Skeletal muscle tissue (tissue), 4 donors: ENCODE data around the gene CNEP1R1. TPM values are rescaled to one million over a fixed set of nuclear protein-coding genes. Genes with fewer than 3 reads are reported as not detected.

ENCODE experiments used
- H3K27ac ChIP-seq: one replicate; pipeline ENCODE4 v1.7.0; 2013; ENCODE audit warnings: mild to moderate bottlenecking, low read depth, low read length, inconsistent platforms
- H3K27me3 ChIP-seq, 3 donors: one replicate each; pipeline ENCODE4 v1.7.0; 2013; ENCODE audit warnings: low read length in 3 of 3; ENCODE audit not compliant: control insufficient read depth in 3 of 3, insufficient read depth in 3 of 3
- H3K36me3 ChIP-seq, 3 donors: one replicate each; pipeline ENCODE4 v1.7.0; 2013; ENCODE audit warnings: low read length in 3 of 3; ENCODE audit not compliant: control insufficient read depth in 3 of 3, insufficient read depth in 3 of 3
- H3K4me1 ChIP-seq, 3 donors: one replicate each; pipeline ENCODE4 v1.7.0; 2013; ENCODE audit warnings: low read length in 3 of 3, mild to moderate bottlenecking in 3 of 3; ENCODE audit not compliant: control insufficient read depth in 3 of 3, insufficient read depth in 3 of 3
- H3K4me3 ChIP-seq, 3 donors: one replicate each; pipeline ENCODE4 v1.7.0; 2013; ENCODE audit warnings: low read length in 3 of 3
- H3K9ac ChIP-seq, 3 donors: one replicate each; pipeline ENCODE4 v1.7.0; 2013; ENCODE audit warnings: low read length in 3 of 3, mild to moderate bottlenecking in 3 of 3, moderate library complexity in 2 of 3, low read depth in 1 of 3
- H3K9me3 ChIP-seq, 3 donors: one replicate each; pipeline ENCODE4 v1.7.0; 2013; ENCODE audit warnings: low read length in 3 of 3; ENCODE audit not compliant: control insufficient read depth in 3 of 3
- total RNA-seq: library from RNA; depleted of rRNA; stranded (reverse); fragments of >200 nt; gene quantifications from one replicate; pipeline ENCODE4 v1.2.3, GENCODE V29; 2014
- donor health status: Osteomylitis.

The CNEP1R1 gene
- 34.4 TPM for total RNA-seq

- H3K36me3 ChIP-seq = peaks cover 0 to 6% (median under 1%) of the 10 kb centered on the region in 3 donors
- peak within 1 kb of the TSS; percentile 71 for H3K27ac ChIP-seq
- peak within 1 kb of the TSS; percentile 84 to 91 (median 87) for H3K9ac ChIP-seq
- H3K4me1 ChIP-seq = peaks cover 0 to 19% (median 14%) of the 10 kb centered on the region in 3 donors
- no peaks in the 10 kb centered on the region for H3K9me3 ChIP-seq
- H3K27me3 ChIP-seq = no peaks in the 10 kb centered on the region
- peak within 1 kb of the TSS; percentile 82 to 95 (median 92) for H3K4me3 ChIP-seq
Measured at GRCh38 chr16:50024684-50025536, at the start of gene CNEP1R1. TSS of gene CNEP1R1 (plus strand) at chr16:50025225. CDS start at chr16:50025316, 91 bp downstream.

GRCh38 chr16:49977427-49977826 is 47.6 kb upstream of the CNEP1R1 start:
- Histone ChIP-seq H3K4me1 (no peaks in the 10 kb centered on the region), H3K9ac (no peak overlapping the region), H3K27ac (no peak overlapping the region), H3K4me3 (no peak overlapping the region), H3K27me3 (peaks cover 0 to 4% (median 0%) of the 10 kb centered on the region in 3 donors), H3K9me3 (peaks cover 0 to 2% (median 0%) of the 10 kb centered on the region in 3 donors), H3K36me3 (no peaks in the 10 kb centered on the region)

GRCh38 chr16:49978569-49979326 is 46.3 kb upstream of the CNEP1R1 start:
- Histone ChIP-seq H3K4me3 (no peak overlapping the region), H3K9me3 (peaks cover 0 to 2% (median 0%) of the 10 kb centered on the region in 3 donors), H3K27me3 (no peaks in the 10 kb centered on the region), H3K9ac (no peak overlapping the region), H3K27ac (no peak overlapping the region), H3K4me1 (no peaks in the 10 kb centered on the region), H3K36me3 (no peaks in the 10 kb centered on the region)

- Histone ChIP-seq H3K4me1 (no peaks in the 10 kb centered on the region), H3K27ac (no peak overlapping the region)
Measured at GRCh38 chr16:49980166-49980565, 44.9 kb upstream of the CNEP1R1 start.

DNA sequence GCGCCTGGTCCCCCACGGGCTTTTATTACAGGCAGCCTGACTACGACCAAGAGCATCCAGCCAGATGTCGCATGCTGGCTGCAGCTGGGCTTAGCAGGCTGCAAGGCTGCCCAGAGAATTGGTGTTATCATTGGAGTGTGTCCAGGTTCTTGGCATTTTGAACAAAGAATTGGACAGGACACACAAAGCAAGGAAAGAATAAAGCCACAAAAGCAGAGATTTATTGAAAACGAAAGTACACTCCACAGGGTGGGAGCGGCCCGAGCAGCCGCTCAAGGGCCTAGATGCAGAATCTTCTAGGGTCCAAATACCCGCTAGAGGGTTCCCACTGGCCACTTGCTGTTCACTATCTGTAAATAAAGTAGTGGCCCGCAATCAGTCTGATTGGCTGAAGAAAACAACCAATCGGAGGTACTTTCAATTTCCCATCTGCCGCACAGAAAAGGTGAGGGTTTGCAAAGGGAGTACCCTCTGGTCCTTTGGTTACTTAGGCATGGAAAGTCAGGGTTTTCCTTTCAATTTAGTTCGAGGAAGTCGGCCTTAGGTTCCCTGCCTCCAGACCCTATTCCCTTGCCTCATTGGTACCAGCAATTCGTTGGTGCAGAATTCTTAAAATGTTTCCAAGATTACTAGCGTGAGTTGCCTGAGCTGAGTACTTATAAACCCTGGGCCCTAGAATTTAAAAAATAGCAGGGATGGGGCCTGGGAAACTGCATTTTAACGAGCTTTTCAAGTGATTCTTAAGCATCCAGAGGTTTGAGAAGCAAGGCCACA is 38.5 kb upstream of the CNEP1R1 start:
- H3K27me3 ChIP-seq = no peaks in the 10 kb centered on the region
- H3K9ac ChIP-seq = no peak overlapping the region
- H3K4me1 ChIP-seq = no peaks in the 10 kb centered on the region
- no peaks in the 10 kb centered on the region for H3K36me3 ChIP-seq
- no peak overlapping the region for H3K4me3 ChIP-seq
- H3K27ac ChIP-seq = no peak overlapping the region
- H3K9me3 ChIP-seq = no peaks in the 10 kb centered on the region

More at GRCh38 chr16:49980166-49980565, 44.9 kb upstream of the CNEP1R1 start:
- Histone ChIP-seq H3K9me3 (peaks cover 0 to 2% (median 0%) of the 10 kb centered on the region in 3 donors), H3K27me3 (no peaks in the 10 kb centered on the region), H3K4me3 (no peak overlapping the region), H3K9ac (no peak overlapping the region), H3K36me3 (no peaks in the 10 kb centered on the region)

DNA sequence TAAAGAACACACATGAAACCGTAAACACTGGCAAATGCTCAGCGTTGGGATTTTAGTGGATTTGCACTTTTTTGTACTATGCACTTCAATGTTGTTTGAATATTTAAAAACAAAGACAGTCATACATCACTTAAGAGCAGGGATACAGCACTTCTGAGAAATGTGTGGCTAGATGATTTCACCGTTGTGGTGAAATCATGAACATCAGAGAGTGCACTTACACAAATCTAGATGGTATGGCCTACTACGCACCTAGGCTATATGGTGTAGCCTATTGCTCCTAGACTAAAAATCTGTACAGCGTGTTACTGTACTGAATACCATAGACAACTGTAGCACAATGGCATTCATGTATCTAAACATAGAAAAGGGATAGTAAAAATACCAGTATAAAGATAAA is 37.6 kb upstream of the CNEP1R1 start:
- Histone ChIP-seq H3K27ac (no peak overlapping the region), H3K9ac (no peak overlapping the region), H3K9me3 (no peaks in the 10 kb centered on the region), H3K4me3 (no peak overlapping the region), H3K4me1 (no peaks in the 10 kb centered on the region), H3K36me3 (no peaks in the 10 kb centered on the region), H3K27me3 (no peaks in the 10 kb centered on the region)

GRCh38 chr16:49992825-49993224 is 32.2 kb upstream of the CNEP1R1 start:
- Histone ChIP-seq H3K4me1 (no peaks in the 10 kb centered on the region), H3K9me3 (no peaks in the 10 kb centered on the region), H3K4me3 (no peak overlapping the region), H3K36me3 (no peaks in the 10 kb centered on the region), H3K27me3 (no peaks in the 10 kb centered on the region), H3K9ac (no peak overlapping the region), H3K27ac (no peak overlapping the region)

GRCh38 chr16:49993579-49993978 is 31.4 kb upstream of the CNEP1R1 start:
- Histone ChIP-seq H3K9me3 (no peaks in the 10 kb centered on the region), H3K27ac (no peak overlapping the region), H3K4me3 (no peak overlapping the region), H3K36me3 (no peaks in the 10 kb centered on the region), H3K4me1 (no peaks in the 10 kb centered on the region), H3K9ac (no peak overlapping the region), H3K27me3 (no peaks in the 10 kb centered on the region)

DNA sequence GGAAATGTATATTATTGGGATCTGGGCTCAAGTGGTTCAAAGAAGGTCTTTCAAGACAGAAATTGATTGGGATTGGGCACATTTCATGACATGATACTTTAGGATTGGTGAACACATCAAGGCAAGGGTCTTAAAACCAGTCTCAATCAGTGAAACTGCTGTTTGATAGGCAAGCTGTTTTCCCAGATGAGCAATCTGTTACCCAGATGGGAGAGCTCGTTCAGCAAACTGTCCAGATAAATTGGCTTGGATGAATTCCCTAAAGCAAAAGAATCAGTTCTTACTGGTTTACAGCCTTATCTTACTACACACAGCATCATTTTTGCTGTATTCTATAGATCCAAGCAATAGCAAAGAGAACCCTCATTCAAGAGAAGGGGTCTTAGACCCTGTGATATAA is 31.0 kb upstream of the CNEP1R1 start:
- no peaks in the 10 kb centered on the region for H3K27me3 ChIP-seq
- no peaks in the 10 kb centered on the region for H3K4me1 ChIP-seq
- H3K27ac ChIP-seq = no peak overlapping the region
- H3K4me3 ChIP-seq = no peak overlapping the region
- no peak overlapping the region for H3K9ac ChIP-seq
- H3K36me3 ChIP-seq = no peaks in the 10 kb centered on the region
- no peaks in the 10 kb centered on the region for H3K9me3 ChIP-seq
